LNCaP clone FGC (cell line): ENCODE measurements around the gene KBTBD6.
"Not testable (repeated sequence)": the region's sequence is repeated elsewhere in the genome, so short reads cannot be mapped to it uniquely, and the experiment has no call there.

Experiments
- DNase-seq: peaks from one replicate; pipeline ENCODE4 v3.0.0-alpha.2; 2011; ENCODE audit warnings: low read depth
- H3K4me3 ChIP-seq: 2 replicates; pipeline ENCODE4 v1.5.1; 2011; ENCODE audit warnings: mild to moderate bottlenecking, low read depth, low read length, control low read depth
- CTCF ChIP-seq: IDR thresholded peaks from 2 replicates; pipeline ENCODE4 v1.5.1; 2012; ENCODE audit warnings: mild to moderate bottlenecking; ENCODE audit not compliant: control insufficient read depth, insufficient read depth; ENCODE audit errors: extremely low read depth

KBTBD6 gene

GRCh38 chr13:41132512-41133152 lies at the start of gene KBTBD6:
Gene KBTBD6, minus strand, starts transcription at chr13:41132802. Its CDS starts 291 bp downstream, at chr13:41132511.
- peak within 1 kb of the TSS; percentile 80 for H3K4me3 ChIP-seq
- TF ChIP-seq CTCF, result no peak
- DNase-seq, result peak; percentile 94

- H3K4me3 ChIP-seq, result no peak overlapping the region
- DNase-seq, result no peak
- no peak for TF ChIP-seq CTCF
These were observed 49.6 kb upstream of the KBTBD6 start for GRCh38 chr13:41182231-41182630.

GRCh38 chr13:41179593-41180250 lies 47.1 kb upstream of the KBTBD6 start:
- no peak overlapping the region for H3K4me3 ChIP-seq
- no peak for TF ChIP-seq CTCF
- no peak for DNase-seq

- no peak for TF ChIP-seq CTCF
- no peak for DNase-seq
- H3K4me3 ChIP-seq, result no peak overlapping the region
These were observed 45.4 kb upstream of the KBTBD6 start for GRCh38 chr13:41178040-41178439.

- H3K4me3 ChIP-seq, result no peak overlapping the region
- no peak for TF ChIP-seq CTCF
- DNase-seq, result no peak
These were observed 45.0 kb upstream of the KBTBD6 start for GRCh38 chr13:41177616-41178015.

GRCh38 chr13:41175576-41175975 lies 43.0 kb upstream of the KBTBD6 start:
- DNase-seq, result not testable (repeated sequence)

GRCh38 chr13:41162151-41162550 lies 29.5 kb upstream of the KBTBD6 start:
- DNase-seq, result no peak
- H3K4me3 ChIP-seq, result no peak overlapping the region
- TF ChIP-seq CTCF, result no peak

More at GRCh38 chr13:41175576-41175975, 43.0 kb upstream of the KBTBD6 start:
- not testable (repeated sequence) for H3K4me3 ChIP-seq
